Gastroesophageal sphincter (tissue), 4 donors: ENCODE results near the gene LMAN1L. TPM values are rescaled to one million over a fixed set of nuclear protein-coding genes. Genes with fewer than 3 reads are reported as not detected.

Experiments
- ATAC-seq: fragments of 150-250 bp; one replicate; pipeline ENCODE4 v1.9.1; 2016; ENCODE audit warnings: mild to moderate bottlenecking, moderate library complexity
- H3K27ac ChIP-seq, 4 donors: fragments of 200-600 bp; sonication (generic) in 3 of 4; 1 replicate in 3 of 4; 2 replicates in 1 of 4; pipeline ENCODE4 v1.5.1; 2016 to 2019
- H3K27me3 ChIP-seq: fragments of 200-600 bp; sonication (generic); one replicate; pipeline ENCODE4 v1.5.1; 2019
- H3K36me3 ChIP-seq, 2 donors: fragments of 200-600 bp; sonication (generic); one replicate each; pipeline ENCODE4 v1.5.1; 2019; ENCODE audit warnings: control low read depth in 1 of 2
- H3K4me1 ChIP-seq, 3 donors: fragments of 200-600 bp; sonication (generic); 1 replicate in 2 of 3; 2 replicates in 1 of 3; pipeline ENCODE4 v1.5.1; 2016 to 2019; ENCODE audit warnings: control low read depth in 2 of 3
- H3K4me3 ChIP-seq, 2 donors: fragments of 200-600 bp; sonication (generic); one replicate each; pipeline ENCODE4 v1.5.1; 2019; ENCODE audit warnings: mild to moderate bottlenecking in 1 of 2, moderate library complexity in 1 of 2
- H3K9me3 ChIP-seq, 3 donors: fragments of 200-600 bp; sonication (generic); one replicate each; pipeline ENCODE4 v1.5.1; 2017 to 2019; ENCODE audit warnings: control low read depth in 2 of 3
- CTCF ChIP-seq, 4 experiments: fragments of 200-600 bp in 2 of 4; fragments of 450-650 bp in 2 of 4; sonication (generic) in 1 of 4; IDR thresholded peaks; one replicate each; pipeline ENCODE4 v1.5.1; 2017 to 2019; ENCODE audit warnings: antibody characterized with exemption in 4 of 4, mild to moderate bottlenecking in 2 of 4, moderate library complexity in 2 of 4
- EP300 ChIP-seq: sonication (generic); formaldehyde crosslinking; IDR thresholded peaks from one replicate; pipeline ENCODE4 v1.6.1; 2017; ENCODE audit warnings: antibody characterized with exemption, mild to moderate bottlenecking
- POLR2A ChIP-seq, 2 donors: fragments of 450-650 bp; IDR thresholded peaks; one replicate each; pipeline ENCODE4 v1.6.1; 2017; ENCODE audit warnings: antibody characterized with exemption in 2 of 2, mild to moderate bottlenecking in 2 of 2, moderate library complexity in 1 of 2
- POLR2AphosphoS5 ChIP-seq: sonication (generic); formaldehyde crosslinking; IDR thresholded peaks from one replicate; pipeline ENCODE4 v1.6.1; 2017; ENCODE audit warnings: antibody characterized with exemption
- WGBS, 2 donors: methylation state at CpG; one replicate each; pipeline ENCODE4 v1.1.5; 2018; ENCODE audit warnings: low coverage in 1 of 2; 5-methylcytosine and 5-hydroxymethylcytosine counted together
- total RNA-seq, 4 donors: library from RNA; depleted of rRNA; stranded (reverse); fragments of >200 nt; gene quantifications; one replicate each; pipeline ENCODE4 v1.1.0, GENCODE V29; 2016

The LMAN1L gene
- total RNA-seq, 4 donors from 2014 or later, result 0.27 TPM; not detected in 3

DNA sequence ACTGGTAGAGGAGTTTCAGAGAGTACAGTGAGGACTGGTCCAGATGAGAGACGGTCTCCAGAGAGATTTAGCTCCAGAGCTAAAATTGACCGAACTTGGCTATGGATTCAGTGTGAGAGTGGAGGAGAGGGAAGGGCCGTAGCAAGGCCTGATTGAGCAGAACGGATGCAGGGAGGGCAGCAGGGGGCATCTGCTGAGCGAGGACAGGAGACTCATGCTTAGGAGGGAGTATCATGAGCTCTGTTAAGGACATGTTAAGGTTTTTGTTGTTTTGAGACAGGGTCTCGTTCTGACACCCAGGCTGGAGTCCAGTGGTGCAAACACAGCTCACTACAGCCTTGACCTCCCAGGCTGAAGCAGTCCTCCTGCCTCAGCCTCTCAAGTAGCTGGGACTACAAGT is 7.7 kb upstream of the LMAN1L start:
- H3K4me1 ChIP-seq, result peaks cover 0 to 8% (median 5%) of the 10 kb centered on the region in 3 donors
- H3K4me3 ChIP-seq, result no peak overlapping the region
- 40 to 52% methylated on average over 1 to 3 of the region's 6 CpGs for WGBS, 2 donors
- no peak overlapping the region for H3K27ac ChIP-seq
- peaks cover 0 to 43% of the 10 kb centered on the region in 2 donors for H3K36me3 ChIP-seq
- no peak for TF ChIP-seq EP300
- no peak for TF ChIP-seq POLR2AphosphoS5
- TF ChIP-seq CTCF (IDR thresholded peaks at IDR 0.05), result no peak
- no peak for TF ChIP-seq POLR2A (IDR thresholded peaks at IDR 0.05)
- H3K9me3 ChIP-seq, result no peaks in the 10 kb centered on the region
- no peak for ATAC-seq
- peaks cover 11% of the 10 kb centered on the region for H3K27me3 ChIP-seq

DNA sequence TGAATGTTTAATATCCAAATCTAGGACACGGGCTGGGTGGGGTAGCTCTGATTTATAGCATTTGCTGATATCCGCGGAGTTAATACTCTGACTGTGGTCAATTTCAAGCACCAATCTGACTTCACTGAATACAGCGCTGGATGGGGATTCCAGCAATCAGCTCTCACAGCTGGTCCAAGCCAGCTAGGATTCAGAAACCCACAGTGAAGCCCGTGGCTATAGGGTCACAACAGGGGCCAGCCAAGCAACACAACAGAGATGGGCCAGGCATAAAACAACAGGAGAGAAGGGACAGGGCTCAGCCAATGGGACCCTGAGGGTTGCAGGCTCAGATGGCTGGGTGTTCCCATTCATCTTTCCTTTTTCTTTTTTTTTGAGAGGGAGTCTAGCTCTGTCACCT is 5.4 kb upstream of the LMAN1L start:
- H3K4me3 ChIP-seq, result no peak overlapping the region
- peaks cover 0 to 19% of the 10 kb centered on the region in 2 donors for H3K36me3 ChIP-seq
- H3K27me3 ChIP-seq, result peaks cover 13% of the 10 kb centered on the region
- no peaks in the 10 kb centered on the region for H3K4me1 ChIP-seq
- no peak for TF ChIP-seq POLR2A (IDR thresholded peaks at IDR 0.05)
- no peak for TF ChIP-seq CTCF (IDR thresholded peaks at IDR 0.05)
- no peak for TF ChIP-seq POLR2AphosphoS5
- no peak for TF ChIP-seq EP300
- no peak overlapping the region for H3K27ac ChIP-seq
- no peaks in the 10 kb centered on the region for H3K9me3 ChIP-seq
- no peak for ATAC-seq
- 53% methylated on average over 5 of the region's 5 CpGs; no CpG with 5 or more reads in 1 of the 2 donors for WGBS, 2 donors

GRCh38 chr15:74808078-74808839 is 4.4 kb upstream of the LMAN1L start:
- Histone ChIP-seq H3K27me3 (peaks cover 18% of the 10 kb centered on the region), H3K4me3 (no peak overlapping the region), H3K9me3 (no peaks in the 10 kb centered on the region), H3K4me1 (no peaks in the 10 kb centered on the region), H3K36me3 (peaks cover 0 to 9% of the 10 kb centered on the region in 2 donors), H3K27ac (no peak overlapping the region)
- WGBS, 2 donors, result 81 to 83% methylated on average over 1 to 9 of the region's 18 CpGs
- TF ChIP-seq CTCF (IDR thresholded peaks at IDR 0.05) (no peak), POLR2A (IDR thresholded peaks at IDR 0.05) (no peak), POLR2AphosphoS5 (no peak), EP300 (no peak)
- ATAC-seq, result no peak

DNA sequence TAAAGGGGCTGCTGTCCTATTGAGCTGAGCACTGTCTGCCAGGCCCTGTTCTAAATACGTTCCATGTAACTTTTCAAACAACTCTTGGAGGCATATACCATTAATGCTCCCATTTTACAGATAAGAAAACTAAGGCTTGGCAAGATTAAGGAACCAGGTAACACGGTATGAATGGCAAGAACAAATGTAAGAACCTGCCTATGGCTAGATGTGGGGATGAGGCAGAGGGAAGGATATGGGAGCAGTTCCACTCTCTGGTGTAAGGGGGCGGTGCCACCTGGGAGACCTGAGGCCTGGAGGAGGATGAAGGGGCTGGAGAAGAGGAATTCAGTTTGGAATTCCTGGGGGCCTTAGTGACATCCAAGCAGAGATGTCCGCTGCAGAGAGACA is 3.8 kb upstream of the LMAN1L start:
- no peak overlapping the region for H3K27ac ChIP-seq
- 59 to 63% methylated on average over 3 to 4 of the region's 4 CpGs for WGBS, 2 donors
- no peaks in the 10 kb centered on the region for H3K4me1 ChIP-seq
- no peak for ATAC-seq
- TF ChIP-seq POLR2A (IDR thresholded peaks at IDR 0.05), result no peak
- TF ChIP-seq CTCF (IDR thresholded peaks at IDR 0.05), result no peak
- TF ChIP-seq EP300, result no peak
- TF ChIP-seq POLR2AphosphoS5, result no peak
- H3K27me3 ChIP-seq, result peaks cover 18% of the 10 kb centered on the region
- peaks cover 0 to 4% of the 10 kb centered on the region in 2 donors for H3K36me3 ChIP-seq
- H3K4me3 ChIP-seq, result no peak overlapping the region
- H3K9me3 ChIP-seq, result no peaks in the 10 kb centered on the region

GRCh38 chr15:74809242-74809641 is 3.4 kb upstream of the LMAN1L start:
- ATAC-seq, result no peak
- no peak overlapping the region for H3K4me3 ChIP-seq
- no peaks in the 10 kb centered on the region for H3K4me1 ChIP-seq
- no peak overlapping the region for H3K27ac ChIP-seq
- H3K27me3 ChIP-seq, result peaks cover 18% of the 10 kb centered on the region
- TF ChIP-seq POLR2A (IDR thresholded peaks at IDR 0.05), result no peak
- TF ChIP-seq EP300, result no peak
- TF ChIP-seq CTCF (IDR thresholded peaks at IDR 0.05), result no peak
- TF ChIP-seq POLR2AphosphoS5, result no peak
- WGBS, 2 donors, result 72 to 84% methylated on average over 3 to 5 of the region's 5 CpGs
- no peaks in the 10 kb centered on the region for H3K9me3 ChIP-seq
- H3K36me3 ChIP-seq, result no peaks in the 10 kb centered on the region
